CD4-positive, alpha-beta T cell treated with Interleukin-2 at 100 ng/mL for 4 hours (primary cell): Measurements from ENCODE around the gene ELOF1.
"Not testable (repeated sequence)": the region's sequence is repeated elsewhere in the genome, so short reads cannot be mapped to it uniquely, and the experiment has no call there.

Experiments used
- DNase-seq: peaks from one replicate; pipeline ENCODE4 v3.0.0-alpha.2; 2020; ENCODE audit warnings: low spot score

ELOF1 gene

GRCh38 chr19:11566164-11566563 is 7.1 kb upstream of the ELOF1 start:
- DNase-seq, result no peak

- DNase-seq, result not testable (repeated sequence)
Observed at GRCh38 chr19:11565649-11565980, 6.6 kb upstream of the ELOF1 start.

DNA sequence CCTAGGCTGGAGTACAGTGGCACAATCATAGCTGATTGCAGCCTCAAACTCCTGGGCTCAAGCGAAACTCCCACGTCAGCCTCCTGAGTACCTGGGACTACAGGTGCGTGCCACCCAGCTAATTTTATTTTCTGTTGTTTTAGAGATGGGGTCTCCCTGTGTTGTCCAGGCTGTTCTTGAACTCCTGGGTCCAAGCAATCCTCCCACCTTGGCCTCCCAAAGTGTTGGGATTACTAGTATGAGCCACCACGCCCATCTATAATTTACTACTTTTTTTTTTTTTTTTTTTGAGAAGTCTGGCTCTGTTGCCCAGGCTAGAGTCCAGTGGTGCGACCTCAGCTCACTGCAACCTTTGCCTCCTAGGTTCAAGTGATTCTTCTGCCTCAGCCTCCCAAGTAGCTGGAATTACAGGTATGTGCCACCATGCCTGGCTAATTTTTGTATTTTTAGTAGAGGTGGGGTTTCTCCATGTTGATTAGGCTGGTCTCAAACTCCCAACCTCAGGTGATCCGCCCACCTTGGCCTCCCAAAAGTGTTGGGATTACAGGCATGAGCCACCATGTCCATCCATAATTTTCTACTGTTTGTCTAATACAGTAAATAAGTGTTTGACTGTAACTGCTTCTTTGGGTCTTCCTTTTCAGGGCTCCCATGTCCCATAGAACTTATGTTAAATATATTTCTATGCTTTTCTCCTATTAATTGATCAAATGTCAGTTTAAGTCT is 5.2 kb upstream of the ELOF1 start:
- DNase-seq, result not testable (repeated sequence)

DNA sequence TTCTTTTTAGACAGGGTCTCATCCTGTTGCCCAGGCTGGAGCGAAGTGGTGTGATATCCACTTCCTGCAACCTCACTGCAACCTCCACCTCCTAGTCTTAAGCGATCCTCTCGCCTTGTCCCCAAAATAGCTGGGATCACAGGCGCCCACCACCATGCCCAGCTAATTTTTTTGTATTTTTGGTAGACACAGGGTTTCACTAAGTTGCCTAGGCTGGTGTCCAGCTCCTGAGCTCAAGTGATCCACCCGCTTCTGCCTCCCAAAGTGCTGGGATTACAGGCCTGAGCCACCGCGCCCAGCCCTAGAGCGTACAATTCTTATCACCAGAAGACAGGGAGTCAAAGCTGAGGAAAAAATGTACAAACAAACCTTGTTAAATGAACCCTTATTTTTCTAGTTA is 4.5 kb upstream of the ELOF1 start:
- no peak for DNase-seq

GRCh38 chr19:11560404-11561051 is 1.5 kb upstream of the ELOF1 start:
- peak; percentile 83 for DNase-seq

DNA sequence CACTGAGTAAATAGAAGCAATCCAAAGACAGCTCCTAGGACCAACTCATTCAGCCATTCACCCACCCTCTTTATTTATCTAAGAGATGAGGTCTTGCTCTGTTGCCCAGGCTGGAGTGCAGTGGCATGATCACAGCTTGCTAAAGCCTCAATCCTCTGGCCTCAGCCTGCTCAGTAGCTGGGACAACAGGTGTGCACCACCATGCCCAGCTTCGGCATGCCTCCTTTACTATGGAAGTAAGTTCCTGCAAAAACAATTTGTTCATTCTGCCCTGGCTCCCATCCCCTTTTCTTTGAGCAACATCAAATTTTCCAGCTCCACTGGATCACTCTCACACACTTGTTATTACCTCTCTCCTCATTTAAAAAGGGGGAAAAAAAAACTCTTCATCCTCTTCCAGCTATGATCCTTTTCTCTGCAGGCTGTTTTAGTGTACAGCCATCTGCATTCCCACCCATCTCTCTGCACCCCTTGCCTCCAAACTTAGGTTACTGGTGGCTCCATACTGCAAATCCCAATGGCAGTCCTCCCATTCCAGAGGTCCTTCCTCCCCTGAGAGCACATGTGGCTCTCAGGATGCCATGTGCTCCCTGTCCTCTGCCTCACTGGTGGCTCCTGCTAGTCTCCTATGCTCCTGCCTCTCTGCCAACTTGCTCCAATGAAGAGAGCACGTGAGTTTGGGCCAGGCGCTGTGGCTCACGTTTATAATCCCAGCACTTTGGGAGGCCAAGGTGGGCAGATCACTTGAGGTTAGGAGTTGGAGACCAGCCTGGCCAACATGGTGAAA is 2.2 kb downstream of the ELOF1 start:
- DNase-seq, result no peak

GRCh38 chr19:11555246-11555645 is 3.8 kb downstream of the ELOF1 start:
- DNase-seq, result no peak

DNA sequence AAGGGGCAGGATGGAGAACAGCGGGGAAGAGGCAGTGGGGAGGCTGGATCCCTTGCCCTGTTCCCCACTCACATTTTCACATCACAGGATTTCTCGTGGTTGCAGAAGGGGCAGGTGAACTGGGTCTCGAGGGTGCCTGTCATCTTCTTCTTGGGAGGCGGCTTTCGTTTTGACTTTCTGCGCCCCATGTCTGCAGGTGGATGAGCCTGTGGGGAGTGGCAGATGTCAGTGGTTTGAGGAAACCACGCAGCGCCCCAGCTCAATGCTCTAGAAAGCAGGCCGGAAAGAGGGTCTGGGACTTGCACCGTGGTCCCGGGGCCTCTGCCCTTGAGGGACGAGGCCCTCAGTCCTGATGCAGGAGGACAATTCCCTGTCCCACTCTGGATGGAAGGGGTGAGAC is 4.9 kb downstream of the ELOF1 start:
- no peak for DNase-seq

- no peak for DNase-seq
Observed at GRCh38 chr19:11552666-11553372, 6.2 kb downstream of the ELOF1 start.

DNA sequence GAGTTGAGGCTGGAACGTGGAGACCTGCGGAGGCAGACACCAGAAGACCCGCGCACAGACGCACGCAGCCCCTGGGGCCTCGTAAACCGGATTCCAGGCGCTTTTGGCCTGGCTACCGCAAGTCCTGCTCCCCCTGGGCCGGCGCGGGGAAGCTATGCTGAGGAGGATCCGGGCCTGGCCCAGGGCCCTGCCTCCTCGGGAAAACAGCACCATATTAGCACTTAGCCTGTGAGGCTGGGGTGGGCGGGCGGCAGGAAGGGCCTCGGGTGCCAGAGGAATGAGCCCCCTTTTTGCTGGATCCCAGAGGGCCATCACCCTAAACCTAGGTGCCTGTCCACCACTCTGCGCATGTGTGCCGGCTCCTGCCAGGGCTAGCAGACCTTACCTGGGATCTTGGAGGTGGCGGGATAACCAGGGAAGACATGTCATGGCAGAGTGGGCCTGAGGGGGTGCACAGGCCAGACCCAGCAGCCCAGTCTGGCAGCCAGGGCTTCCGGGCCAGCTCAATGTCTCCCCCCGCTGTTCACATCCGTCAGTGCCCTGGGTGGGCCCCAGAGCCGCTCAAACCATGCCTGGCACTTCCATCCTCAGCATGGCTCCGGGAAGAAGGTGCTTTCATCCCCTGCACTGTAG is 7.3 kb downstream of the ELOF1 start:
- DNase-seq, result no peak

DNA sequence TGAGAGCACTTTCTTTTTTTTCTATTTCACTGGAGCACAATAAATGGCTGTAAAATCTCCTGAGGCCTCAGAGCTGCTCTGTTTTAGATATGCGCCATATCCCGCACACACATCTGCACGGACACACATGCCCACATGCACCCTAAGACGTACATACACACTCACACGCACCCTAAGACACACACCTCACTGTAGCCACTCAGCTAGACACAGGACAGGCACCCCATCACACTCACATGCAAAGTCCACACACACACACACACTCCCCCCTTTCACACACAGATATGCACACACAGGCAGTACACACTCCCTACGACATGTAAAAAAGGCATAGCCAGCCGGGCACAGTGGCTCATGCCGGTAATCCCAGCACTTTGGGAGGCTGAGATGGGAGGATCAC is 8.8 kb downstream of the ELOF1 start:
- DNase-seq, result no peak

- DNase-seq, result no peak
Observed at GRCh38 chr19:11549386-11549953, 9.6 kb downstream of the ELOF1 start.

DNA sequence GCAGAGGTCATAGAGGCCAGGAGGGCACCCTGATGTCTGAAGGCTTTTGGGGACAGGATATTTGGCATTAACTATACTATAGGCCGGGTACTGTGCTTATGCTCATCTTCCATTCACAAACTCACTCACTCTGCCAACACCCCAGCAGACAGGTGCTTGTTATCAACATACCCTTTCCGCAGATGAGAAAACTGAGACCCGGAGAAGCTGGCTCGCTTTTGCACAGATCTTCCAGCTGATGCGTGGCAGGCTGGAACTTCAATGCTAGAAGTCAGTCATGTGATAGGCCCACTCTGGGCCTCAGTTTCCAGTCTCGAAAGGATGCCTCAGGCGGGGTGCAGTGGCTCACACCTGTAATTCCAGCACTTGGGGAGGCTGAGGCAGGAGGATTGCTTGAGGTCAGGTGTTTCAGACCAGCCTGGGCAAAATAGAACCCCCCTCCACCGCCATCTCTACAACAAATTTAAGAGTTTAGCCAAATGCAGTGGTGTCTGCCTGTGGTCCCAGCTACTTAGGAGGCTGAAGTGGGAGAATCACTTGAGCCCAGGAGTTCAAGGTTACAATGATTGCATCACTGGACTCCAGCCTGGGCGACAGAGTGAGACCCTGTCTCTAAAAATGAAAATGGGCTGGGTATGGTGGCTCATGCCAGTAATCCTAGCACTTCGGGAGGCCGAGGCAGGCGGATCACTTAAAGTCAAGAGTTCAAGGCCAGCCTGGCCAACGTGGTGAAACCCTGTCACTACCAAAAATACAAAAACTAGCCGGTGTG is 10.9 kb downstream of the ELOF1 start:
- DNase-seq, result no peak

- DNase-seq, result no peak
Observed at GRCh38 chr19:11541238-11541637, 17.8 kb downstream of the ELOF1 start.

DNA sequence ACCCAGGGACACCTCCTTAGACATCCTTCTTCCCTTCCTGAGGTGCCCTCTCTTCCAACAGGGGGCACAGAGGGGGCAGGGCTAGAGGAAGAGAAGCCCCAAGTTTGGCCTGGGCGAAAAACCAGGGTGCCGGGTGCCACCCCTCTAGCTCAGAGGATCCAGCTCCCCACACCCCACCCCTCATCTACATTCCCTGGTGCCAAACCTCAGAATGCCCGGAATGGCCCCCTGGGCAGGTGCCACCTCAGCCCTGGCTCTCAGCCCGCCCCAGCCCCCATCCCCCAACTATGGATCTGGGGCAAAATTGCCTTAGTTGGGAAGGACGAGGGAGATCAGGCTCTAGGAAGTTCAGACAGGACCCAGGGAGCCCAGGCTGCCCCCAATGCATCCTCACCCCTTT is 18.4 kb downstream of the ELOF1 start:
- DNase-seq, result no peak

GRCh38 chr19:11539495-11540365 is 19.3 kb downstream of the ELOF1 start:
- no peak for DNase-seq

GRCh38 chr19:11538232-11539036 is 20.6 kb downstream of the ELOF1 start, which contains the start of gene CNN1:
Gene CNN1, plus strand, starts transcription at chr19:11538851. Its CDS starts 77 bp downstream, at chr19:11538928.
- DNase-seq, result no peak

DNA sequence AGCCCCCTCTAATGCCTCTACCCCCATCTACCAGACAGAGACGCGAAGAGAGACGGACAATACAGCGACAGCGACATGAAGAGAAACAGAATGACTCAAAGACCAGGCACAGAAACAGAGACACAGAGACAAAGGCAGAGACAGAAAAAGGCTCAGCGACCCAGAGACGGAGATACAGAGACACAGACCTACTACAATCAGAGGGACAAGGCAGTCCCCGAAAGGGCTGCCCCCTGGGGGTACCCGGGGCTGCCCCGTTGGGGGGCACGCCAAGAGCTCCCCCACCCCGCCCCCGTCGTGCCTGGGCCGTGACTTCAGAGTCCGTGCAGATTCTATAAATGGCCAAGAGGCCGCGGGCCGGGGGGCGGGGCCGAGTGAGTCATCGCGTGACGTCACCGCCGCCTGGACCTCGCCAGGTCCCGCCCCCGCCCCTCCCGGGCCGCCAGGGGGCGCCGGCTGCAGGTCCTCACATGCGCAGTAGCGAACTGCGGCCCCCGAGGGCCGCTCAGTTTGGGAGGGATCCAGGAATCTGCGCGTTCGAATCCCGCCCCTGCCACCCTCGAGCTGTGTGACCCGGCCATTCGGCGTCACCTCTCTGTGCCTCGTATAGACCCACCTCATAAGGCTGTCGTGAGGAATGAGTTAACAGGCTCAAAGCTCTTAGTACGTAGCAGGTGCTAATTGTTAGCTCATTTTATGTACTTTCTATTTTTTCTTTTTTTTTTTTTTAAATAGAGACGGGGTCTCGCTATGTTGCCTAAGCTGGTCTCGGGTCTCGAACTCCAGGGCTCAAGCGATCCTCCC is 23.0 kb downstream of the ELOF1 start:
- peak; percentile 83 for DNase-seq
